Mesothelial cell of epicardium (in vitro differentiated cells): ENCODE data around the gene RASL12. TPM values are rescaled to one million over a fixed set of nuclear protein-coding genes. Genes with fewer than 3 reads are reported as not detected.

Experiments used
- DNase-seq, 2 experiments: peaks; one replicate each; pipeline ENCODE4 v3.0.0; 2021; ENCODE audit warnings: low spot score in 2 of 2; ENCODE audit not compliant: unreplicated experiment in 2 of 2
- H3K27ac Mint-ChIP-seq: 2 replicates; pipeline ENCODE4 v1.8.0; 2021; ENCODE audit warnings: mixed read lengths
- H3K27me3 Mint-ChIP-seq: 2 replicates; pipeline ENCODE4 v1.8.0; 2021; ENCODE audit warnings: low read depth, mixed read lengths
- H3K36me3 Mint-ChIP-seq: 2 replicates; pipeline ENCODE4 v1.8.0; 2021; ENCODE audit warnings: mixed read lengths
- H3K4me1 Mint-ChIP-seq: 2 replicates; pipeline ENCODE4 v1.8.0; 2021; ENCODE audit warnings: mixed read lengths
- H3K4me3 Mint-ChIP-seq: 2 replicates; pipeline ENCODE4 v1.8.0; 2021; ENCODE audit warnings: mild to moderate bottlenecking, moderate library complexity, mixed read lengths
- H3K9me3 Mint-ChIP-seq: 2 replicates; pipeline ENCODE4 v1.8.0; 2021; ENCODE audit warnings: mixed read lengths
- CTCF ChIP-seq: fragments of 200-600 bp; sonication (generic); IDR thresholded peaks from one replicate; pipeline ENCODE4 v1.5.0; 2021; ENCODE audit warnings: antibody characterized with exemption; ENCODE audit not compliant: unreplicated experiment
- total RNA-seq: library from RNA; stranded (reverse); gene quantifications from 3 replicates; pipeline ENCODE4 v1.2.1, GENCODE V29; 2021

RASL12 gene
- total RNA-seq, 1 donor from 2014 or later: 11.7 TPM

GRCh38 chr15:65088643-65089021, 20.8 kb upstream of the RASL12 start:
- Mint-ChIP-seq H3K4me3 (no peak overlapping the region), H3K9me3 (no peaks in the 10 kb centered on the region), H3K4me1 (peaks cover 42% of the 10 kb centered on the region), H3K36me3 (no peaks in the 10 kb centered on the region), H3K27ac (no peak overlapping the region), H3K27me3 (peaks cover 25% of the 10 kb centered on the region)
- TF ChIP-seq CTCF: no peak
- DNase-seq: no peak

- Mint-ChIP-seq H3K27ac (peak overlapping the region; percentile 57), H3K36me3 (no peaks in the 10 kb centered on the region), H3K4me1 (peaks cover 48% of the 10 kb centered on the region), H3K27me3 (peaks cover 25% of the 10 kb centered on the region), H3K9me3 (no peaks in the 10 kb centered on the region), H3K4me3 (no peak overlapping the region)
- DNase-seq: no peak
- no peak for TF ChIP-seq CTCF
These were observed 20.3 kb upstream of the RASL12 start for GRCh38 chr15:65087873-65088642.

GRCh38 chr15:65087411-65087810, 19.6 kb upstream of the RASL12 start:
- H3K27me3 Mint-ChIP-seq: peaks cover 25% of the 10 kb centered on the region

GRCh38 chr15:65086680-65087111, 18.9 kb upstream of the RASL12 start:
- no peak for DNase-seq
- H3K9me3 Mint-ChIP-seq: no peaks in the 10 kb centered on the region
- H3K36me3 Mint-ChIP-seq: no peaks in the 10 kb centered on the region
- no peak overlapping the region for H3K4me3 Mint-ChIP-seq
- H3K4me1 Mint-ChIP-seq: peaks cover 59% of the 10 kb centered on the region
- H3K27me3 Mint-ChIP-seq: peaks cover 27% of the 10 kb centered on the region
- no peak for TF ChIP-seq CTCF
- H3K27ac Mint-ChIP-seq: no peak overlapping the region

More at GRCh38 chr15:65087411-65087810, 19.6 kb upstream of the RASL12 start:
- Mint-ChIP-seq H3K4me3 (no peak overlapping the region), H3K4me1 (peaks cover 54% of the 10 kb centered on the region), H3K9me3 (no peaks in the 10 kb centered on the region), H3K27ac (no peak overlapping the region), H3K36me3 (no peaks in the 10 kb centered on the region)
- TF ChIP-seq CTCF: no peak
- DNase-seq: no peak

GRCh38 chr15:65085990-65086679, 18.3 kb upstream of the RASL12 start:
- Mint-ChIP-seq H3K4me3 (no peak overlapping the region), H3K36me3 (no peaks in the 10 kb centered on the region), H3K27ac (no peak overlapping the region), H3K9me3 (no peaks in the 10 kb centered on the region), H3K27me3 (peaks cover 28% of the 10 kb centered on the region), H3K4me1 (peaks cover 63% of the 10 kb centered on the region)
- no peak for TF ChIP-seq CTCF
- no peak for DNase-seq
